Hepatic stellate cell (primary cell): ENCODE data around the gene ELOVL2.

ENCODE experiments used
- DNase-seq: peaks from one replicate; pipeline ENCODE4 v3.0.0; 2011; ENCODE audit warnings: low spot score

ELOVL2 gene

DNA sequence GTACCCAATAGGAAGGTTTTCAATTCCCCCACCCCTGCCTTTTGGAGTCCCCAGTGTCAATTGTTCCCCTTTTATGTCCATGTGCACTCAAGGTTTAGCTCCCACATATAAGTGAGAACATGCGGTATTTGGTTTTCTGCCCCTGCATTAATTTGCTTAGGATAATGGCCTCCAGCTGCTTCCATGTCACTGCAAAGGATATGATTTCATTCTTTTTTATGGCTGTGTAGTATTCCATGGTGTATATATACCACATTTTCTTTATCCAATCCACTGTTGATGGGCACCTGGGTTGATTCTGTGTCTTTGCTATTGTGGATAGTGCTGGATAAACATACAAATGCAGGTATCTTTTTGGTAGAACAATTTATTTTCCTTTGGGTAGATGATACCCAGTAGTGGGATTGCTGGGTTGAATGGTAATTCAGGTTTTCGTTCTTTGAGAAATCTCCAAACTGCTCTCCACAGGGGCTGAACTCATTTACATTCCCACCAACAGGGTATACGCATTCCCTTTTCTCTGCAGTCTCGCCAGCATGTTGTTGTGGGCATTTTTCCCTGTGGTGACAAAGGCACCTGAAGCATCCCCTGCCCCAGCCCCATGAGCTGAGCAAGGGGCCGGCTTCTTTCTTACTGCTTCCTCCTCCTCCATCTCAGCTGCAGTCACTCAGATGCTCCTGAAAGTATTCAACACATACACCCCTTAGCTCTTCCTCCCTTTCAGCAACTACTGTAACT, 66.7 kb downstream of the ELOVL2 start:
- DNase-seq, result no peak

DNA sequence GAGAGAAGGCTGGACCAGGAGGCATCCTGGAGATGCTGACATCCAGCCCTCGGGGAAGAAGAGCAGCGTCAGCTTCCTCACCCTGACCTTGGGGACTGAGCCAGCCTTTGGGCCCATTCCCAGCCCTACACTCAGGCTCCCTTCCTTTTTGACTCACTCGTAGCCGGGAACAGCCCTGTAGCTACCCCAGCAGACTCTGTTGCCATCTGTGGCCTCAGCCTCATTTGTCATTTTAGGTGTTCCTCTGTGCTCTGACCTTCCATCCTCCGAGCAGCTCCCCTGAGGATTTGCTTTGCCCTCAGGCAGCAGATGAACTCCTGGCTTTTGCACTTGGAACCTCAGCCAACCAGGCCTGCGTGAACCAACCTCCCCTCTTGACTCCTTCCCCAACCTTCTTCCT, 67.5 kb downstream of the ELOVL2 start:
- DNase-seq, result no peak

DNA sequence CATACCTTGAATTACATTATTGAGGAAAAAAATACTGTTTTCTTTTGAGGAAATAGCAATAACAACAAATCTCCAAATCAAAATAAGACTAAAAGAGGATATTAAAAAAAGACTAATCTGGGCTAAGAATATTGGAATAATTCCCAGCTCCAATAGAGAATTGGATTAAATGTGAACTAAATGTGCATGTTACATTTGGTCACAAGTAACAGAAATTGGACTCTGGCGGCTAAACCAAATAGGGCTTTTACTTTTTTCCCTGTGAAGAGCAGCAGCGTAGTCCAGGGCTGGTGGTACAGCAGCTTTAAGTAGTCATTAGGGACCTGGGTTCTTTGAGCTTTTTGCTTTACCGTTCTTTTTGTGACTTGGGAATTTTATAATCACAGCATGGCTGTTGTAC, 71.9 kb downstream of the ELOVL2 start:
- DNase-seq, result no peak

- DNase-seq, result no peak
Measured at GRCh38 chr6:10970731-10971130, 73.4 kb downstream of the ELOVL2 start.

DNA sequence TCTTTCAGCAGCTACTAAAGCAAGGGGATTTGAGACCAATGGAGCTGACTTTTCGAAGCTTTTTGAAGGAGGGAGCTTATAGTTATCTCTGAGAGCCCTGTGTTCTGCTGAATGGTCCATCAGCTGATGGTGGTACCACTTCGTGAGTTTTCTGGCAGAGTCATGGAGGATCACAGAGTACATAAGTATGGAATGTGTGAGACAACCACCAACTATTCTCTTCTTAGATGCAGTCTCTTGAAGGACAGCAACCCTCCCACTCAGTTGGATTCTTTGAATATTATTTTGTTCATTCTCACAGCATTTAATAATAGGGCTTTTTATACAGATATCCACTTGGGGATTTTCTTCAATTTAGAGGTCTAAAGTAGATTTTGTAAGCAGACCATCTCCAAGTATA, 75.3 kb downstream of the ELOVL2 start:
- DNase-seq, result peak; percentile 72

GRCh38 chr6:10964684-10965083, 79.4 kb downstream of the ELOVL2 start:
- DNase-seq, result no peak

- DNase-seq, result no peak
Measured at GRCh38 chr6:10963113-10963512, 81.0 kb downstream of the ELOVL2 start.

- peak; percentile 69 for DNase-seq
Measured at GRCh38 chr6:10962673-10963072, 81.4 kb downstream of the ELOVL2 start.

- no peak for DNase-seq
Measured at GRCh38 chr6:10961837-10962236, 82.3 kb downstream of the ELOVL2 start.

DNA sequence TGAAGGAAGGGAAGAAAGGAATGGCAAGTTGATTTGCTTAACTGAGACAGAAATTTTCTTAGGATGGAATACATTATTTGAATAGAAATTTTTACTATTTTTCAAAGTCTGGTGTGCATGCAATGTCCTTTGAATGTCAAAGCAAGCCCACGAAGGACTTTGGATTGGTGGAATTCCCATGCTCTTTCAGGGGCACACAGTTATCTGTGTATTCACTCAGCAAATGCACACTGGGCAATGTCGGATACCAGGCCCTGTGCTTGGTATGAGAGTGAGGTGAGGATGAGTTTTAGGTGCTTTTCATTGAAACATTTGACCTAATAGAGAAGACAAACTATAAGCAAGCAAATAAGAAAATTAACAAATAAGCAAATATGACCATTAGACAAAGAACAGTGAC, 83.9 kb downstream of the ELOVL2 start:
- DNase-seq, result no peak

DNA sequence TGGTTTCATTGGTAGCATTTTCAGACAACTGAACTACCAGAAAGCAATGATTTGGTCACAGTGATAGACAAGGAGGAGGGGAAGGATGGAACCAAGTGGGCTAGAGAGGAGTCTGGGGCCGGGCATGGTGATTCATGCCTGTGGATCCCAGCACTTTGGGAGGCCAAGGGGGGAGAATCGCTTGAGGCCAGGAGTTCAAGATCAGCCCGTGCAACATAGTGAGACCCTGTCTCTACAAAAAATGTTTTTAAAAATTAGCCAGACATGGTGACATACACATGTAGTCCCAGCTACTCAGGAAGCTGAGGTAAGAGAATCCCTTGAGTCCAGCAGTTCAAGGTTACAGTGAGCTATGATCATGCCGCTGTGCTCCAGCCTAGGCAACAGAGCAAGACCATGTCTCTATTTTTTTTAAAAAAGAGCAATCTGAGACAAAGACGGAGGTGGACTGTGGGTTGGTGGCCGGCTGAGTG, 86.7 kb downstream of the ELOVL2 start:
- no peak for DNase-seq

GRCh38 chr6:10956776-10957175, 87.3 kb downstream of the ELOVL2 start:
- DNase-seq, result no peak

DNA sequence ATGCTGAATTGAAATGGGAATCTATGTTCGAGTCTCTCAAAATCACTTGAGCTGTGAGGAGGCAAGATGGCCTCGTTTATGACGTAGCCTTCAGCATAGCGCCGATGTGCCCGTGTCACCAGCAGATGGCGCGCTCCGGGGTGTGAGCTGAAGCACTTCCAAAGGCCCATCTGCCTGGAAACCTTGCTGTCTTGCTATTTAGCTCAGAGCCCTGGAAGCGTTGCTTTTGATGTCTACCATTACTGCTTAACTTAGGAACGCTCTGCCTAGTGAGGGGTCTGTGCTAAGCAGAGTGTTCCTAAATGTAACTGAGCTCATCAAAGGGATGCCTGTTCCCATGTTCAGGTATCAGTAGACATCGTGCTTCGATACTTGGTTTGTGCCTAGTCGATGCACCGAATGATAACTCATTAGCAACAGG, 89.5 kb downstream of the ELOVL2 start:
- DNase-seq, result peak; percentile 54

DNA sequence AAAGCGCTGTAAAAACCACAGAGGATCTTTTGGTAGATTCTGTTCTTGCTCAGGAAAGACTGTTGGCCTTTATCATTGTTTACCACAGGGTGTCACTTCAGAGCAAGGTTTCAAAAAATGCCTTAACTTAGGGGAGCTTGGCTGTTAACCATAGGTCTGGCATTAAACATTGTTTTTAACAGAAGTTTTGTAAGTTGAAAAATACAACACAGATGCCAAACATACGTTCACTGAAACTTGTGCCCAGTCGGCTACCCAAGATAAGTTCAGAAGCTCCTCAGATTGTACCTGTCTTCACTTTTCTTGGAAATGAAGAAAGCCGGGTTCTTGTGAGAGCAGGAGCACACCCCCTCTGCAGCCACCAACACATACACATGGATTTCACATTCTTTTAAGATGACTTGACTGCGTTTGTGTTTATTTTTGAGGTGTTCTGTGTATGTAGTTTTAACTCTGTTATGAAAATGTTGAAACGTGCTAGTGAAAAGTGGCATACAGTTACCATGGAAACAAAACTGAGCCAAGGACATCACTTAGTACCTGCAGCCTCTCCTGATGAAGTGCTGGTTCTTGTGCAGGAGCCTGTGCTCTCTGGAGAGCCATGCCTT, 92.3 kb downstream of the ELOVL2 start:
- peak; percentile 45 for DNase-seq

- no peak for DNase-seq
Measured at GRCh38 chr6:10949579-10950490, 94.3 kb downstream of the ELOVL2 start.

DNA sequence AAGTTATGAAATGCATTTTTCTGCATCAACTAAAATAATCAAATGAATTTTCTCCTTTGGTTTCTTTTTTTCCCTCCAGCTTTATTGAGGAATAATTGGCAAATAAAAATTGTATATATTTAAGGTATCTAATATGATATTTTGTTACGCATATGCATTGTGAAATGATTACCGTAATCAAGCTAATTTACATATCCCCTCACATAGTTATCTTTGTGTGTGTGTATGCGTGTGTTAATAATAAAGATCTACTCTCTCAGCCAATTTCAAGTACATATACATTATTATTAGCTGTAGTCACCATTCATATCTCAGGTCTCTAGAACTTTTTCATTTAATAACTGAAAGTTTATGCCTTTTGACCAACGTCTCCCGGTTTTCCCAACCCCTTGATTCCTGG, 96.1 kb downstream of the ELOVL2 start:
- DNase-seq, result no peak

DNA sequence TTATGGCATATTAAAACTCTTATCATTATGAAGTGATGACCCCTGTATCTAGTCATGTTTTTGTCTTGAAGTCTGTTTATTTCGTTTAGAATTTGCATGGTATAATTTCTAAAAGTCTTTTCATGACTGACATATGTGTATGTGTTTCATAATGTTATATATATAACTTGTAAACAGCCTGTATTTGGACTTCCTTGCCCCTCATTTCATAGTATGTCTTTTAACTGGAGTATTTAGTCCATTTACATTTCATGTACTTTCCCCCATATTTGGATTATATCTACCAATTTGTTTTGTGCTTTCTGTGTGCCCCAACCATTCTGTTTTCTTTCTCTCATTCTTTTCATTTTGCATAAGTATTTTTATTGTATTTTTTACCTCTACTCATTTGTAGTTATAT, 98.3 kb downstream of the ELOVL2 start:
- DNase-seq, result no peak

GRCh38 chr6:10939840-10940239, 104.3 kb downstream of the ELOVL2 start:
- DNase-seq, result no peak

DNA sequence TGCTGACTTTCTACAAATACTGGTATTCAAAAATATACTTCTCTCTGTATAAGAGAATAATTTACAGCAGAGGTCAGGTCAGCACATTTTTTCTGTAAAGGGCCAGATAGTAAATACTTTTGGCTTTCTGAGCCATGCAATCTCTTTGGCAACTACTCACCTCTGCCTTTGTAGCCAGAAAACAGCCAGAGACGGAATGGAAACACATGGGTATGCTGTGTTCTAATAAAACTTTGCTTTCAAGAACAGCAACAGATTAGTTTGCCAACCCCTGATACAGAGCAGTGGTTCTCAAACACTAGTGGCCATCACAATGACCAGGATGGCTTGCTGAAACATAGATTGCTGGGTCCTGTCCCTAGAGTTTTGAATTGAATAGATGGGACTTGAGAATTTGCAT, 111.0 kb downstream of the ELOVL2 start:
- no peak for DNase-seq
